ENCODE results near the gene ECE1.

Gene ECE1

GRCh38 chr1:21289700-21290545 is at the start of gene ECE1:
TSS of gene ECE1 (minus strand) at chr1:21290463. CDS start at chr1:21290414, 49 bp downstream.
- DNase-seq, result peak; percentile 71

GRCh38 chr1:21339356-21340229 is 49.3 kb upstream of the ECE1 start:
- no peak for DNase-seq

DNA sequence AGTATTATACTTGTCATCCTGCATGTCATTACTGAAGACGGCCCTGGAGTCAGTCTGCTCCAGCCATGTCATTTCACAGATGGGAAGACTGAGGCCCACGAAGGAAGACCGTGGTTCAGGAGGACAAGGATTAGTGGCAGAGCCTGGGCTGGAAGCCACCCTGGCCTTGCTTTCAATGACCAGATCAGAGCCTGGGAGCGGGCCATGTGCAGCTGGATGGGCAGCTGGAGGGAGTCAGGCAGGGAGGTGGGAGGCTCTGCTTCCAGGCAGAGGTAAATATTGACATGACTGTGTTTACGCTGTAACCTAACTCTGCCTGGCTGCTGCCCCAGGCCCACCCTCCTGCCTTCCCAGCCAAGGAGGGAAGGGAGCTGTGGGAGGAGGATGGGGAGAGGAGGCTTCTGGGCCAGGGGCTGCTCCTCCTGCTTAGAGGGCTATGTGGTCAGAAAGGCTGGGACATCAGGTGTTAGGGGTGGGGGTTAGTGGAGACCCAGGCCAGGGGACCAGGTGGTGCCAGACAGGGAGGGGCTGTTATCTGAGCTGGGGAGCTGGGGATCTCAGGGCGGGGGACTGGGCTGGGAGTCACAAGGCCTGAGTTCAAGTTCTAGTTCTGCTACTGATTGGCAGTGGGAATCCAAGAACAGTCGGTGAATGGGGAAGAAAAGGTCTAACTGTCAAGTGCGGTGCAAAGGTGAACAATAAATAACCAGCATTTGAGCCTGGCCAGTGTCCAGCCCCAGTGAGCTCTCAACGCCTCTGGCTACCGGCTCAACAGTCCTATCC is 48.5 kb upstream of the ECE1 start:
- DNase-seq, result no peak

GRCh38 chr1:21337928-21338572 is 47.8 kb upstream of the ECE1 start:
- no peak for DNase-seq

DNA sequence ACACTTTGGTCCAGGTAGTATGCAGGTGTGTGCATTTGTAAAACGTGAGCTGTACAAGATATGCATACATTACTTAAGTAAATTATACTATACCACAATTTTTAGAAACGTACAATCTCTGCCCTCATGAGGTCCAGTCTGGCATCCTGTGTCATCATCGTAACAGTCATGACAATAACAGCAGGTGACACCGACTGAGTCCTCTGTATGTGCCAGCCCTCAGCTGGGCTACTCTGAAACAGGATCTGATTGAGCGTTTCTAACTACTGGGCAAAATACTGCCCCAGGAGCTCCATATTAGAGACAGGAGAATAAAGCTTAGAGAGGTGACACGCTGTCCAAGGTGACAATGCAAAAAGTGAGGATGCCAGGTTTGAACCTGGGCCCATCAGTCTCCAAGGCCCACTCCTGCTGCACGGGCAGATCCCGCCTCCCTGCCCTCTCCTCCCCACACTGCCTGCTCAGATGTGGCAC is 47.2 kb upstream of the ECE1 start:
- DNase-seq, result no peak

GRCh38 chr1:21337010-21337437 is 46.8 kb upstream of the ECE1 start:
- DNase-seq, result no peak

- DNase-seq, result peak; percentile 30
Measured at GRCh38 chr1:21335750-21336224, 45.5 kb upstream of the ECE1 start.

- no peak for DNase-seq
Measured at GRCh38 chr1:21335088-21335691, 44.9 kb upstream of the ECE1 start.

DNA sequence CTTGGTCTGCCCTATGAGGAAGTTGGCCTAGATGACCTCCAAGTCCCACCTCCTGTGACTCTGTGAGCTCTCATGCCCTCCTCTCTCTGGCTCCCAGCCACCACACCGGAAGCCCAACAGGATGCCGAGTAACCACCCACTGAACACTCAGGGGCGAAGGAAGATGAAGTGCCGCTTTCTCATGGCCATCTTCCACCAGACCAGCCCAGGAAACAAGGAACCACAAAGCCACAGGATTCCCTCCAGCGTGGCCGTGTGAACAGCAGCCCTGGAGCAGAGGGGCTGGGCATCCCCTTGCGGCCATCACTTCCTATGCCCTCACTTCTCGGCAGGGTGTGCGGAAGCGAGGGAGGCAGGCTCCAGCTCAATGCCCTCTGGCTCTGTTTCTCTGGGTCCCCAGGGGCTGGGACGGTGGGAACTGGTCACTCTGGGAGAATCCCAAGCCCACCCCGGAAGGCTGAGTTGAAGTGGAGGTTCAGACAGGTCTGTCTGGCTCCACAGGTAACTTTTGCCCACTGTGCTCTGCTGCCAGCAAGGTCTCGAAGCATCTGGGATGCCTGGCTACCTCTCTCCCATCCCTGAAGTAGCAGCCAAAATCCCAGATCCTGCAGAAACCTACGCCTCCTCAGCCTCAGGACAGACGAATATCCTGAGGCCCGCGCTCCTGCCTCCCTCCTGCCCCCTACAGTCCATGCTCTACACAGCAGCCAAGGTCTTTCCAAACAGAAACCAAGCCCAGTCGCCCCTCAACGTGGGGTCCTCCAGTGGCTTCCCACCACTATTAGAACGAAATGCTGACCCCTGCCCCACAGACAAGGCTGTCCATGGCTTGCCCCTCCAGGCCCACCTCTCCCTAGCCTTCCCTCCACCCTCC is 44.2 kb upstream of the ECE1 start:
- DNase-seq, result peak; percentile 73

GRCh38 chr1:21333824-21334213 is 43.6 kb upstream of the ECE1 start:
- no peak for DNase-seq

GRCh38 chr1:21332554-21333311 is 42.5 kb upstream of the ECE1 start:
- DNase-seq, result peak; percentile 43

DNA sequence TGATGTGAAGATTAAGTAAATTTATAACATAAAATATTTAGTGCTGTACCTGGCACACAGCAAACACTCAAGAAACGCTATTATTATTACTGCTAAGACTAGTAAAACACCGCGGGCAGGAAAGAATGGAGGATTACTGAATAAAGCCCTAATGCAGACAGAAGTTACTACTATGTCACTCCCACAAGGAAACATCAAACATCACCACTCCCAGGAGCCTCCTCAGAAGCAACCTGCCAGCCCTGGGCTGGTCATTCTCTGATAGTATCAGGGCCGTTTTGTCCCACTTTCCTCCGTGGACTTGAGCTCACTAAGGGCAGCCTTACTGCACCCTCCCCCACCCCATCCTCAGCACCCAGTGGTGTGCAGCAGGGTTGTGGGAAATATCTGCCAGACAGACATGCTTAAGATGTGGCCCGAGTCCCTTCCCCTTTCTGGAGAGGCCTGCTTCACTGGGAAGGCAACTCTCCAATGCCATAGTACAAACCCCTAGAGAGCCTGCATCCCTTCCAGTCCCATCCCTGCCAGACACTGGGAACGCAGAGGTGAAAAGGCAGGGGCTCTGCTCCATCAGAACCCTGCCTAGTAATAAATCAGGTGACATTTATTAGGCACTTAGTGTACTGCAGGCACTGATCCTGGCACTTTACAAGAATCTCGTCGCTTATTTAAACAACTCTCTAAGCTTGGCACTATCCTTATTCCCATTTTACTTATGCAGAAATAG is 41.7 kb upstream of the ECE1 start:
- DNase-seq, result no peak

DNA sequence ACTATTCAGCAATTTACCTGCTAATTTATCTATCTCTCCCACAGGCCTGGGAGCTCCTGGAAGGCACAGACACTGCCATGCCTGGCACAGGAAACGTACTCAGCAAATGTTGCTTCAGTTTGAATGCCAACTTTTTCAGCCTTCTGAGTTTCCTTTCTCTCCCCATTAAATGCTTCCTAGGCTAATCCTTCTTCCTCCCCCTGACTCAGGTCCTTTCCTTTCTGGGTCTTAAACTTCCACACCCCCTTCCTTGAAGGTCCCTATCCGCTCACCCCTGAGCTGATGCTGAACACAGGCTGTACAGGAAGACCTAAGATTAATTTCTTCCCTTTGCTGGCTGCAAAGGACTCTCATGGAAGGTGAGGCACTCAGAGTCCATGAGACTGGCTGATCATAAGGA is 40.3 kb upstream of the ECE1 start:
- no peak for DNase-seq

- DNase-seq, result no peak
Measured at GRCh38 chr1:21329209-21329844, 39.1 kb upstream of the ECE1 start.

DNA sequence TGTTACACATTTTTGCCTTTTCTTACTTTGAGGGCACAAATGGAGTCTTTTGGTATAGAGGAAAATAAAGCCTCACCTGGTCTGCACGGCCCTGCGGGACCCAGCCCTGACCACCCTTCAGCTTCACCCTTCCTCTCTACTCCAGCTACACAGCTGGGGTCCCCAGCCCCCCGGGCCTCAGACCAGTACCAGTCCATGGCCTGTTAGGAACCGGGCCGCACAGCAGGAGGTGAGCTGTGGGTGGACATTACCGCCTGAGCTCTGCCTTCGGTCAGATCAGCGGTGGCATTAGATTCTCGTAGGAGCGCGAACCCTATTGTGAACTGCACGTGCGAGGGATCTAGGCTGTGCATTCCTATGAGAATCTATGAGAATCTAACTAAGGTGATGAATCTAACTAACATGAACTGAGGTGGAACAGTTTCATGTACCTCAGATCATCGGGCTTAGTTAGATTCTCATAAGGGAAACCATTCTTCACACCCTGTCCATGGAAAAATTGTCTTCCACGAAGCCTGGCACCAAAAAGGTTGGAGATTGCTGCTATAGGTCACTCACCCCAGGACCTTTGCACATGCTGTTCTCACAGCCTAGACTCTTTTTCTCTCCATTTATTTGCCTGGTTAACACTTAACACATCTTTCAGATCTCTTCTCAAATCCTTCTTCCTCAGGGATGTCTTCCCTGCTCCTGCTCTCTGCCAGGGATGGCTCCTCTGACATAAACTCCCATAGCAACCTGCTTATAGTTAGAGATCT is 37.5 kb upstream of the ECE1 start:
- DNase-seq, result no peak

DNA sequence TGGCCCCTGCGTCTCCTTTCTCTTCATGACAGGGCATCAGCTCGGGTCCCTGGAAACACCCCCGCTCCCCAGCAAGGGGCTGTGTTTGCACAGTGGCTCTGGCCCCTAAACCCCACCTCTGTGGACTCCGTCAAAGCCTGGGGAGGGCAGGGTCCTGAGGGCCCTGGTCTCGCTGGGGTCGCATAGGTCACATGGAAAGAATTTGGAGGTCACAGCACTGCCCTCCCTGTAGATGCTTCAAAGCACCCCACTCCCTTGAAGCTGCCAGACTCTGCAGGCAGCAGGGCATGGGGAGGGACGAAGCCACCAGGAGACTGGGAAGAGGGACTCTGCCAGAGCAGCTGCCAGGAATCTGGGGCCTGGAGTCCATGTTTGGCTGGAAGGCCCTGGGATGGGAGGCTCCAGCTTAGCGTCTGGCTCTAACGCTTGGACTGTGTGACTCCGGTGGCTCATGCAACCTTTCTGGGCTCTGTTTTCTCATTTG is 36.6 kb upstream of the ECE1 start:
- DNase-seq, result no peak

GRCh38 chr1:21325731-21326387 is 35.6 kb upstream of the ECE1 start:
- DNase-seq, result no peak
